Endodermal cell (in vitro differentiated cells): ENCODE measurements around the gene LRRK1. TPM values are rescaled to one million over a fixed set of nuclear protein-coding genes. Genes with fewer than 3 reads are reported as not detected.

ENCODE experiments used
- DNase-seq: peaks from one replicate; pipeline ENCODE4 v3.0.0-alpha.2; 2017
- H3K27ac ChIP-seq: 2 replicates; pipeline ENCODE4 v1.5.1; 2013; ENCODE audit warnings: mild to moderate bottlenecking, low read depth, low read length, moderate library complexity
- H3K27me3 ChIP-seq: 2 replicates; pipeline ENCODE4 v1.6.1; 2013; ENCODE audit warnings: mild to moderate bottlenecking, low read length, moderate library complexity; ENCODE audit not compliant: insufficient read depth, control insufficient read depth, poor library complexity, severe bottlenecking
- H3K36me3 ChIP-seq: 2 replicates; pipeline ENCODE4 v1.7.0; 2013; ENCODE audit warnings: mild to moderate bottlenecking, low read length, moderate library complexity; ENCODE audit not compliant: control insufficient read depth, insufficient read depth
- H3K4me1 ChIP-seq: one replicate; pipeline ENCODE4 v1.7.0; 2013; ENCODE audit warnings: low read length; ENCODE audit not compliant: control insufficient read depth, insufficient read depth
- H3K4me3 ChIP-seq: 2 replicates; pipeline ENCODE4 v1.5.1; 2013; ENCODE audit warnings: mild to moderate bottlenecking, low read length, moderate library complexity
- H3K9ac ChIP-seq: 2 replicates; pipeline ENCODE4 v1.6.1; 2013; ENCODE audit warnings: mild to moderate bottlenecking, low read length, moderate library complexity; ENCODE audit not compliant: poor library complexity, severe bottlenecking; ENCODE audit errors: extremely low read depth
- H3K9me3 ChIP-seq: 2 replicates; pipeline ENCODE4 v1.6.1; 2013; ENCODE audit warnings: mild to moderate bottlenecking, low read length, moderate library complexity; ENCODE audit not compliant: control insufficient read depth
- H3K27ac Mint-ChIP-seq: 2 replicates; pipeline ENCODE4 v1.8.0; 2020; ENCODE audit warnings: mixed read lengths
- H3K27me3 Mint-ChIP-seq: 2 replicates; pipeline ENCODE4 v1.8.0; 2021; ENCODE audit warnings: mild to moderate bottlenecking, mixed read lengths; ENCODE audit not compliant: insufficient read depth
- H3K36me3 Mint-ChIP-seq: 2 replicates; pipeline ENCODE4 v1.8.0; 2020; ENCODE audit warnings: low read depth, mixed read lengths
- H3K4me1 Mint-ChIP-seq: 2 replicates; pipeline ENCODE4 v1.8.0; 2020; ENCODE audit warnings: mixed read lengths
- H3K4me3 Mint-ChIP-seq: 2 replicates; pipeline ENCODE4 v1.8.0; 2020; ENCODE audit warnings: mild to moderate bottlenecking, moderate library complexity, mixed read lengths
- H3K9me3 Mint-ChIP-seq: 2 replicates; pipeline ENCODE4 v1.8.0; 2020; ENCODE audit warnings: mild to moderate bottlenecking, mixed read lengths
- WGBS, 2 experiments: methylation state at CpG; one replicate each; pipeline versions ENCODE4 v1.1.5 to v1.1.7; 2013; ENCODE audit warnings: missing lambda C conversion rate in 2 of 2, mixed read lengths in 1 of 2; ENCODE audit not compliant: insufficient coverage in 1 of 2, insufficient read length in 1 of 2; 5-methylcytosine and 5-hydroxymethylcytosine counted together
- total RNA-seq, 2 donors: library from RNA; stranded (reverse); fragmentation: NEBNext Ultra II Directional in 1 of 2; extraction: Animal tissue kit (Norgen Biotek cat#: 25700) in 1 of 2; gene quantifications; 2 replicates in 1 of 2; 3 replicates in 1 of 2; pipeline ENCODE4 v1.2.1, GENCODE V29; 2021
- TF ChIP-seq, protein P1 (sequence below): fragments of 200-600 bp; sonication (generic); conservative IDR thresholded peaks from 2 replicates; pipeline ENCODE4 v1.5.0; 2021; ENCODE audit warnings: antibody characterized with exemption, mild to moderate bottlenecking

The LRRK1 gene
- total RNA-seq, 2 donors from 2014 or later = 2.7 to 5.1 TPM

DNA sequence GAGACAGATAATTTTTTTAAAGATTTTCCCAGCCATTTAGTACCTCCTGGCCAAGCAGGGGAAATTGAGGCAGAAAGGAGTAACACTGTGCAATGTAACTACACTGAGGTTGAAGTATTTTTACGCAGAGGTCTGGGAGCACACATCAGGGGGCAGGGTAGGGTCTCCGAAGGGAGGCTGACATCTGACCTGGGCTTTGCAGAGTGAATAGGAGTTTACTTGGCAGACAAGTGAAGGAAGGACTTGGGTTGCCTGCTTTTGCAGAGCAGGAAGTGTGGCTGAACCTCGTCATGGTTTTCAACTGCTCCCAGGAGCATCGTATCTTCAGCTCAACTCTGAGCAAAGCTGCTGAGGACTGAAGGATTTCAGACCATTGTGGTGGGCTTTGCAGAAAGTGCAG, 66.2 kb downstream of the LRRK1 start:
- Histone ChIP-seq H3K4me1 (no peaks in the 10 kb centered on the region), H3K36me3 (no peaks in the 10 kb centered on the region), H3K27me3 (no peaks in the 10 kb centered on the region), H3K27ac (no peak overlapping the region), H3K9me3 (no peaks in the 10 kb centered on the region), H3K4me3 (no peak overlapping the region), H3K9ac (no peak overlapping the region)
- H3K36me3 Mint-ChIP-seq = no peaks in the 10 kb centered on the region
- H3K27me3 Mint-ChIP-seq = no peaks in the 10 kb centered on the region
- peaks cover 14% of the 10 kb centered on the region for H3K4me1 Mint-ChIP-seq
- no peak overlapping the region for H3K27ac Mint-ChIP-seq
- TF ChIP-seq, protein P1, sequence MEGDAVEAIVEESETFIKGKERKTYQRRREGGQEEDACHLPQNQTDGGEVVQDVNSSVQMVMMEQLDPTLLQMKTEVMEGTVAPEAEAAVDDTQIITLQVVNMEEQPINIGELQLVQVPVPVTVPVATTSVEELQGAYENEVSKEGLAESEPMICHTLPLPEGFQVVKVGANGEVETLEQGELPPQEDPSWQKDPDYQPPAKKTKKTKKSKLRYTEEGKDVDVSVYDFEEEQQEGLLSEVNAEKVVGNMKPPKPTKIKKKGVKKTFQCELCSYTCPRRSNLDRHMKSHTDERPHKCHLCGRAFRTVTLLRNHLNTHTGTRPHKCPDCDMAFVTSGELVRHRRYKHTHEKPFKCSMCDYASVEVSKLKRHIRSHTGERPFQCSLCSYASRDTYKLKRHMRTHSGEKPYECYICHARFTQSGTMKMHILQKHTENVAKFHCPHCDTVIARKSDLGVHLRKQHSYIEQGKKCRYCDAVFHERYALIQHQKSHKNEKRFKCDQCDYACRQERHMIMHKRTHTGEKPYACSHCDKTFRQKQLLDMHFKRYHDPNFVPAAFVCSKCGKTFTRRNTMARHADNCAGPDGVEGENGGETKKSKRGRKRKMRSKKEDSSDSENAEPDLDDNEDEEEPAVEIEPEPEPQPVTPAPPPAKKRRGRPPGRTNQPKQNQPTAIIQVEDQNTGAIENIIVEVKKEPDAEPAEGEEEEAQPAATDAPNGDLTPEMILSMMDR = no peak
- peaks cover 4% of the 10 kb centered on the region for H3K9me3 Mint-ChIP-seq
- DNase-seq = no peak
- WGBS, 2 experiments = 86 to 90% methylated on average over 4 of the region's 4 CpGs
- no peak overlapping the region for H3K4me3 Mint-ChIP-seq

DNA sequence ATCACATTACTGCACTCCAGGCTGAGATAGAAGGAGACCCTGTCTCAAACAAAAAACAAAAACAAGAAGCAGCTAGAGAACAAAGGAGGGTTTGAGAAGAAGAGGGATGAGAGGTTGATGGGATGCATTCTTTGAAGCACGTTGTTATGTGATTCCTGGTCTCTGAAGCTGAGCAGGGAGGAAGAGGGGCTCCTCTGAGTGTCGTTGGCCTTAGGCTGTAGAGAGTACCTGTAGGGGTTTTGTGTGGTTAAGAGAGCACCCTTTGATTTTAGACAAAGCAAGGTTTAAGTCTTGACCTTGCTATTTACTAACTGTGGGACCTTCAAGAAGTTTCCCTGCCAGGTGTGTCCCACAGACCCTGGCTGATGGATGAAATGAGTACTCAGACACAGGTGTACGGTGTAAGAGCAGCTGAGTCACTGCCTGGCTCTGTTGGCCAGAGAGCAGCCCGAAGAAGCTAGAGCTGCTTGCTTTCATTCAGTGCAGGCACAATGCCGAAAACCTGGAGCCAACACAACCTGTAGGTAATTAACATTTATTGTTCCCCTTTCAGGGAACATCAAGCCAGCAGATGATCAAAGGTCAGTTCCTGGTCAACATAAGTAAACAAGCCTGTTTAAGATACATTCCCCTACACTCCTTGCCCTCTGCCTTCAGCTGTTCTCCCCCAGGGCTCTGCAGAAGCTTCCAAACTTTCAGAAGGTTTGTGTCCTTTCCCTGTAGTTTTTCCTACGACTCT, 67.2 kb downstream of the LRRK1 start:
- Mint-ChIP-seq H3K36me3 (no peaks in the 10 kb centered on the region), H3K4me1 (peaks cover 14% of the 10 kb centered on the region), H3K27ac (peak overlapping the region; percentile 20), H3K27me3 (no peaks in the 10 kb centered on the region), H3K9me3 (no peaks in the 10 kb centered on the region), H3K4me3 (no peak overlapping the region)
- DNase-seq = no peak
- Histone ChIP-seq H3K4me1 (no peaks in the 10 kb centered on the region), H3K27ac (no peak overlapping the region), H3K4me3 (no peak overlapping the region), H3K9ac (no peak overlapping the region), H3K9me3 (no peaks in the 10 kb centered on the region), H3K36me3 (no peaks in the 10 kb centered on the region), H3K27me3 (no peaks in the 10 kb centered on the region)
- TF ChIP-seq, protein P1 = no peak
- 62 to 69% methylated on average over 6 of the region's 6 CpGs for WGBS, 2 experiments

DNA sequence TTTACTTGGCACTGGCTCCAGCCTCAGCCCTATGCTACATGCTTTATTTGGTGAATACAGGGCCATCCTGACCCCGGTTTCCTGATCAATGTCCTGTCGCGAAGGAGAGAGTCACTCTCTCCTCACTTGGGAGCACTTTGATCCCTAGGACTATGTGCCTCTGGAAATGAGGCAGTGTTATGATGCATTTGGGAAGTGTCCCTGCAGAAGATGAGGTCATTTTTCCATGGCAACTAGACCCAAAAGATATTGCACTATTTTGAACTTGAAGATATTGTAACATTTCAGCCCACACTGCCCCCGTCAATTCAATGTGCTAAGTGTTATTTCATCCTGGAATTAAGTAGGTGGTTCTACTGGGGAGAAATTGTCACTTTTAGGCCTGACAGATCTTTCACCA, 68.0 kb downstream of the LRRK1 start:
- no peak overlapping the region for H3K4me3 ChIP-seq
- Mint-ChIP-seq H3K9me3 (no peaks in the 10 kb centered on the region), H3K4me1 (peaks cover 14% of the 10 kb centered on the region), H3K4me3 (no peak overlapping the region), H3K36me3 (no peaks in the 10 kb centered on the region), H3K27ac (no peak overlapping the region), H3K27me3 (no peaks in the 10 kb centered on the region)
- TF ChIP-seq, protein P1 = no peak
- H3K36me3 ChIP-seq = no peaks in the 10 kb centered on the region
- H3K4me1 ChIP-seq = no peaks in the 10 kb centered on the region
- H3K27me3 ChIP-seq = no peaks in the 10 kb centered on the region
- H3K27ac ChIP-seq = no peak overlapping the region
- DNase-seq = no peak
- no peak overlapping the region for H3K9ac ChIP-seq
- H3K9me3 ChIP-seq = no peaks in the 10 kb centered on the region
- WGBS, 2 experiments = 77 to 92% methylated on average over 3 to 4 of the region's 4 CpGs
